Adrenal gland (tissue), 5 donors: ENCODE results near the gene ANKRD11.

Experiments used
- CTCF ChIP-seq, 6 experiments: fragments of 450-650 bp in 4 of 6; fragments of 200-600 bp in 2 of 6; sonication (generic) in 1 of 6; IDR thresholded peaks; 1 replicate in 5 of 6; 2 replicates in 1 of 6; pipeline versions ENCODE4 v1.5.1 to v1.8.0; 2016 to 2021; ENCODE audit warnings: antibody characterized with exemption in 6 of 6, mild to moderate bottlenecking in 2 of 6, moderate library complexity in 1 of 6
- POLR2A ChIP-seq, 2 donors: fragments of 450-650 bp; IDR thresholded peaks; one replicate each; pipeline ENCODE4 v1.6.1; 2017; ENCODE audit warnings: antibody characterized with exemption in 2 of 2, mild to moderate bottlenecking in 2 of 2, moderate library complexity in 1 of 2
- donor health status: DM: no; HTN: no; CAD: no.

GRCh38 chr16:89257281-89257731 is 233.1 kb downstream of the ANKRD11 start:
- TF ChIP-seq POLR2A (IDR thresholded peaks at IDR 0.05): no peak
- no peak for TF ChIP-seq CTCF (IDR thresholded peaks at IDR 0.05)
